OCI-LY3 (cell line): ENCODE results near the gene C1orf21.

Source experiments
- H2AFZ ChIP-seq: fragments of 200-600, 300-600 bp; shearing (Covaris generic); 2 replicates; pipeline ENCODE4 v1.6.0; 2014; ENCODE audit warnings: antibody characterized with exemption, low read depth, low read length
- H3K27ac ChIP-seq: fragments of 200-600, 300-600 bp; sonication (generic); 2 replicates; pipeline ENCODE4 v1.5.1; 2014; ENCODE audit warnings: mild to moderate bottlenecking, low read length, moderate library complexity, mixed read lengths
- H3K27me3 ChIP-seq: fragments of 200-600, 300-600 bp; sonication (generic); 2 replicates; pipeline ENCODE4 v1.6.1; 2014; ENCODE audit warnings: low read depth, low read length, mixed read lengths
- H3K36me3 ChIP-seq: fragments of 200-600, 300-600 bp; sonication (generic); replicated peaks from 2 replicates; pipeline ENCODE3; 2014; ENCODE audit warnings: low read depth, low read length, mixed read lengths
- H3K4me1 ChIP-seq: fragments of 300-600, 200-600 bp; sonication (generic); 2 replicates; pipeline ENCODE4 v1.6.1; 2014; ENCODE audit warnings: low read length, mixed read lengths
- H3K4me2 ChIP-seq: fragments of 200-600, 300-600 bp; sonication (generic); 2 replicates; pipeline ENCODE4 v1.6.1; 2014; ENCODE audit warnings: low read length, mixed read lengths
- H3K4me3 ChIP-seq: fragments of 300-600, 200-600 bp; sonication (generic); 2 replicates; pipeline ENCODE4 v1.5.1; 2014; ENCODE audit warnings: antibody characterized with exemption, mild to moderate bottlenecking, low read length, moderate library complexity
- H3K79me2 ChIP-seq: fragments of 300-600, 200-600 bp; shearing (Covaris generic); 2 replicates; pipeline ENCODE4 v1.6.1; 2014; ENCODE audit warnings: mild to moderate bottlenecking, low read length, mixed read lengths
- H3K9ac ChIP-seq: fragments of 300-600, 200-600 bp; shearing (Covaris generic); 2 replicates; pipeline ENCODE4 v1.6.0; 2014; ENCODE audit warnings: mild to moderate bottlenecking, low read length, moderate library complexity
- H3K9me3 ChIP-seq: fragments of 200-600, 300-600 bp; shearing (Covaris generic); 2 replicates; pipeline ENCODE4 v1.6.1; 2014; ENCODE audit warnings: low read length, mixed read lengths; ENCODE audit not compliant: insufficient read depth
- H4K20me1 ChIP-seq: fragments of 200-600, 300-600 bp; sonication (generic); 2 replicates; pipeline ENCODE4 v1.6.1; 2016; ENCODE audit warnings: low read length, mixed read lengths; ENCODE audit not compliant: insufficient read depth
- EZH2phosphoT487 ChIP-seq: fragments of 200-600 bp; shearing (Covaris generic); IDR thresholded peaks from 2 replicates; pipeline ENCODE4 v1.6.1; 2018; ENCODE audit warnings: antibody characterized with exemption, mixed run types, low read depth
- TF ChIP-seq, protein P1 (sequence below): fragments of 200-600, 300-600 bp; sonication (generic); IDR thresholded peaks from 2 replicates; pipeline ENCODE4 v1.5.1; 2014; ENCODE audit warnings: antibody characterized with exemption, low read length, low read depth

The C1orf21 gene

GRCh38 chr1:184533915-184534314 lies 147.1 kb downstream of the C1orf21 start:
- no peak for TF ChIP-seq EZH2phosphoT487
- TF ChIP-seq, protein P1, sequence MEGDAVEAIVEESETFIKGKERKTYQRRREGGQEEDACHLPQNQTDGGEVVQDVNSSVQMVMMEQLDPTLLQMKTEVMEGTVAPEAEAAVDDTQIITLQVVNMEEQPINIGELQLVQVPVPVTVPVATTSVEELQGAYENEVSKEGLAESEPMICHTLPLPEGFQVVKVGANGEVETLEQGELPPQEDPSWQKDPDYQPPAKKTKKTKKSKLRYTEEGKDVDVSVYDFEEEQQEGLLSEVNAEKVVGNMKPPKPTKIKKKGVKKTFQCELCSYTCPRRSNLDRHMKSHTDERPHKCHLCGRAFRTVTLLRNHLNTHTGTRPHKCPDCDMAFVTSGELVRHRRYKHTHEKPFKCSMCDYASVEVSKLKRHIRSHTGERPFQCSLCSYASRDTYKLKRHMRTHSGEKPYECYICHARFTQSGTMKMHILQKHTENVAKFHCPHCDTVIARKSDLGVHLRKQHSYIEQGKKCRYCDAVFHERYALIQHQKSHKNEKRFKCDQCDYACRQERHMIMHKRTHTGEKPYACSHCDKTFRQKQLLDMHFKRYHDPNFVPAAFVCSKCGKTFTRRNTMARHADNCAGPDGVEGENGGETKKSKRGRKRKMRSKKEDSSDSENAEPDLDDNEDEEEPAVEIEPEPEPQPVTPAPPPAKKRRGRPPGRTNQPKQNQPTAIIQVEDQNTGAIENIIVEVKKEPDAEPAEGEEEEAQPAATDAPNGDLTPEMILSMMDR: no peak

DNA sequence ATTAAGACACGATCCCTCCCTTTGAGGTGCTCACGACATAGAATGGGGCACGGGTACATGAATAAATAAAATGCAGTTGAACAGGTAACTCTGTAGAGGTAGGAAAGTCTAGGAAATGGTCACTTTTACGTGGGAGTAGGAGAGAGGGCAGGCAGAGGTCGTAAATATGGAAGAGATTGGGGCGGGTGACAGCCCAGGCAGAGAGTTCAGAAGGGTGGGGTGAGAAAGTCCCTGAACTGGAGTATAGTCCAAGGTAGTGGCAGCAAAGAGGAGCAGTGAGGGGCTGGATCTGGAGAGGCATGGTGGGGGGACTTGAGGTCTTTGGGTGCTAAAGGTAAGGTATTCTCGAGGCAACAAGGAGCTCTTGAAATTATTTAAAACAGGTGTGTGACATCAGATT lies 147.9 kb downstream of the C1orf21 start:
- H3K79me2 ChIP-seq: no peaks in the 10 kb centered on the region
- peaks cover 4% of the 10 kb centered on the region for H3K36me3 ChIP-seq
- H3K9ac ChIP-seq: no peak overlapping the region
- H3K4me1 ChIP-seq: peaks cover 38% of the 10 kb centered on the region
- no peaks in the 10 kb centered on the region for H3K27me3 ChIP-seq
- no peak overlapping the region for H2AFZ ChIP-seq
- H4K20me1 ChIP-seq: no peaks in the 10 kb centered on the region
- peaks cover 8% of the 10 kb centered on the region; the same call in 1 of the 2 replicates for H3K9me3 ChIP-seq
- H3K4me3 ChIP-seq: peak overlapping the region; percentile 45
- TF ChIP-seq EZH2phosphoT487: no peak
- TF ChIP-seq, protein P1: no peak
- no peak overlapping the region for H3K27ac ChIP-seq
- peak overlapping the region; percentile 69 for H3K4me2 ChIP-seq

More at GRCh38 chr1:184533915-184534314, 147.1 kb downstream of the C1orf21 start:
- H3K4me1 ChIP-seq: peaks cover 38% of the 10 kb centered on the region
- no peak overlapping the region for H3K27ac ChIP-seq
- no peak overlapping the region for H3K9ac ChIP-seq
- no peaks in the 10 kb centered on the region for H4K20me1 ChIP-seq
- H3K27me3 ChIP-seq: no peaks in the 10 kb centered on the region
- no peak overlapping the region for H2AFZ ChIP-seq
- H3K4me3 ChIP-seq: no peak overlapping the region
- H3K36me3 ChIP-seq: peaks cover 1% of the 10 kb centered on the region
- peak overlapping the region; percentile 69 for H3K4me2 ChIP-seq
- peaks cover 6% of the 10 kb centered on the region; the same call in 1 of the 2 replicates for H3K9me3 ChIP-seq
- H3K79me2 ChIP-seq: no peaks in the 10 kb centered on the region

GRCh38 chr1:184535191-184535970 lies 148.6 kb downstream of the C1orf21 start:
- Histone ChIP-seq H3K9ac (no peak overlapping the region), H4K20me1 (no peaks in the 10 kb centered on the region), H3K4me2 (peak overlapping the region; percentile 69), H3K27me3 (no peaks in the 10 kb centered on the region), H3K79me2 (no peaks in the 10 kb centered on the region), H2AFZ (no peak overlapping the region), H3K36me3 (peaks cover 4% of the 10 kb centered on the region), H3K4me1 (peaks cover 38% of the 10 kb centered on the region), H3K27ac (no peak overlapping the region), H3K9me3 (peaks cover 8% of the 10 kb centered on the region; the same call in 1 of the 2 replicates), H3K4me3 (peak overlapping the region; percentile 45)
- TF ChIP-seq, protein P1: no peak
- TF ChIP-seq EZH2phosphoT487: no peak

DNA sequence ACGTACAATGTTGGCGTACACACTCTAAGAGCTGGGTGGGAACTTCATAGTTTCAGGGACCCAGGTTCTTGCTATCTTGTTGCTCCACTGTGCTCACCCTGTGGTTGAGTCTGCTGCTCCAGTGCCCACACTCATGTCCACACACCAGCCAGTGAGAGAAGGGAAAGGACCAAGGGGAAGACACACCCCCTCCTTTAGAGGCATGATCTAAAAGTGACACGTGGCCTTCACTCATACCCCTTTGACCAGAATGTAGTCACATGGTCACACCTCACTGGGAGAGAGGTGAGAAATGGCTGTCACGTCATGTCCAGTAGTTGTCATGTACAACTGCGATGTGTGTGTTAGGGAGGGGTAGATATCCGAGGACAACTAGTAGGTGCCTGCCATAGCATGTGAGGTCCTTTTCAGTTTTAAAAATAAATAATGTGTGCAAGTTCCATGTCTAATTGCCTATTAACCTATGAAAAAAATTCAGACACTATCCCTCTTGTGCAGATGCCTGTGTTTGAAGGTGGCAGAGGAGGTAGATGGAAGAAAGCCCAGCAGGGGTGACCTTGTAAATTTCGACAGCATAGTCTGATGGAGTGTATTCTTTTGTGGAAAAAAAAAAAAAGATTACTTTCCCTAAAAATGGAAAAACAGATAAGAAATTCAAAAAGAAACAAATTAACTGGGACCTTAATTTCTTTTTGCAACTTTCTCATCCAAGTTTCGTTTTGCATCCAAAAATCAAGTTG lies 149.6 kb downstream of the C1orf21 start:
- H3K27me3 ChIP-seq: no peaks in the 10 kb centered on the region
- peaks cover 4% of the 10 kb centered on the region for H3K36me3 ChIP-seq
- no peak overlapping the region for H2AFZ ChIP-seq
- H4K20me1 ChIP-seq: no peaks in the 10 kb centered on the region
- H3K4me2 ChIP-seq: no peak overlapping the region
- TF ChIP-seq, protein P1: no peak
- no peak for TF ChIP-seq EZH2phosphoT487
- no peak overlapping the region for H3K4me3 ChIP-seq
- H3K79me2 ChIP-seq: no peaks in the 10 kb centered on the region
- H3K9me3 ChIP-seq: peaks cover 8% of the 10 kb centered on the region; the same call in 1 of the 2 replicates
- no peak overlapping the region for H3K27ac ChIP-seq
- H3K4me1 ChIP-seq: peaks cover 38% of the 10 kb centered on the region
- H3K9ac ChIP-seq: no peak overlapping the region
